Neutrophil (primary cell): Measurements from ENCODE around the gene KLF16.

ENCODE experiments used
- H3K27ac ChIP-seq: fragments of 200-600 bp; sonication (generic); 2 replicates; pipeline ENCODE4 v1.5.1; 2016; ENCODE audit warnings: mild to moderate bottlenecking, moderate library complexity
- H3K27me3 ChIP-seq: fragments of 200-600 bp; sonication (generic); 2 replicates; pipeline ENCODE4 v1.6.0; 2016; ENCODE audit warnings: mild to moderate bottlenecking
- H3K36me3 ChIP-seq: fragments of 200-600 bp; sonication (generic); 2 replicates; pipeline ENCODE4 v1.5.1; 2017
- H3K4me1 ChIP-seq, 2 experiments: fragments of 200-600 bp in 1 of 2; sonication (generic) in 1 of 2; 1 replicate in 1 of 2; 2 replicates in 1 of 2; pipeline versions ENCODE4 v1.5.1 to v1.6.1; 2013 to 2016; ENCODE audit warnings: low read depth in 1 of 2, low read length in 1 of 2, mild to moderate bottlenecking in 1 of 2, moderate library complexity in 1 of 2; ENCODE audit not compliant: control insufficient read depth in 1 of 2, insufficient read depth in 1 of 2
- H3K4me3 ChIP-seq, 2 experiments: fragments of 200-600 bp in 1 of 2; sonication (generic) in 1 of 2; 1 replicate in 1 of 2; 2 replicates in 1 of 2; pipeline ENCODE4 v1.5.1; 2013 to 2016; ENCODE audit warnings: low read depth in 1 of 2, low read length in 1 of 2, mild to moderate bottlenecking in 1 of 2, moderate library complexity in 1 of 2
- H3K9me3 ChIP-seq: fragments of 200-600 bp; sonication (generic); 2 replicates; pipeline ENCODE4 v1.5.1; 2016
- CTCF ChIP-seq: fragments of 200-600 bp; sonication (generic); IDR thresholded peaks from 2 replicates; pipeline ENCODE4 v1.5.1; 2016; ENCODE audit warnings: antibody characterized with exemption

Gene KLF16

GRCh38 chr19:1825909-1826556 is 37.3 kb downstream of the KLF16 start:
- peak; percentile 85 for TF ChIP-seq CTCF
- Histone ChIP-seq H3K27me3 (no peaks in the 10 kb centered on the region), H3K4me1 (no peaks in the 10 kb centered on the region), H3K27ac (no peak overlapping the region), H3K4me3 (no peak overlapping the region), H3K36me3 (peaks cover 87% of the 10 kb centered on the region), H3K9me3 (no peaks in the 10 kb centered on the region)

- H3K9me3 ChIP-seq = no peaks in the 10 kb centered on the region
- peaks cover 88% of the 10 kb centered on the region for H3K36me3 ChIP-seq
These were observed 39.1 kb downstream of the KLF16 start for GRCh38 chr19:1824252-1824622.

GRCh38 chr19:1823539-1824251 is 39.7 kb downstream of the KLF16 start:
- no peaks in the 10 kb centered on the region for H3K27me3 ChIP-seq
- no peak overlapping the region for H3K27ac ChIP-seq
- no peaks in the 10 kb centered on the region for H3K4me1 ChIP-seq
- no peak overlapping the region for H3K4me3 ChIP-seq
- no peak for TF ChIP-seq CTCF
- H3K9me3 ChIP-seq = no peaks in the 10 kb centered on the region
- peaks cover 90% of the 10 kb centered on the region for H3K36me3 ChIP-seq

More at GRCh38 chr19:1824252-1824622, 39.1 kb downstream of the KLF16 start:
- H3K27ac ChIP-seq = no peak overlapping the region
- H3K4me1 ChIP-seq = no peaks in the 10 kb centered on the region
- H3K27me3 ChIP-seq = no peaks in the 10 kb centered on the region
- no peak overlapping the region for H3K4me3 ChIP-seq
- no peak for TF ChIP-seq CTCF

GRCh38 chr19:1823020-1823419 is 40.4 kb downstream of the KLF16 start:
- Histone ChIP-seq H3K36me3 (peaks cover 90% of the 10 kb centered on the region), H3K4me1 (no peaks in the 10 kb centered on the region), H3K27me3 (no peaks in the 10 kb centered on the region), H3K9me3 (no peaks in the 10 kb centered on the region), H3K27ac (no peak overlapping the region), H3K4me3 (no peak overlapping the region)
- TF ChIP-seq CTCF = no peak

- H3K4me3 ChIP-seq = no peak overlapping the region
- TF ChIP-seq CTCF = no peak
- no peaks in the 10 kb centered on the region for H3K9me3 ChIP-seq
- peaks cover 90% of the 10 kb centered on the region for H3K36me3 ChIP-seq
- no peaks in the 10 kb centered on the region for H3K27me3 ChIP-seq
- no peak overlapping the region for H3K27ac ChIP-seq
- H3K4me1 ChIP-seq = no peaks in the 10 kb centered on the region
These were observed 41.2 kb downstream of the KLF16 start for GRCh38 chr19:1822210-1822609.
